ENCODE results near the gene IQSEC3.
"Not testable (repeated sequence)": the region's sequence is repeated elsewhere in the genome, so short reads cannot be mapped to it uniquely, and the experiment has no call there.

Gene IQSEC3

GRCh38 chr12:184811-185575 is 118.4 kb downstream of the IQSEC3 start:
- DNase-seq: no peak

GRCh38 chr12:185576-185955 is 119.0 kb downstream of the IQSEC3 start:
- DNase-seq: no peak

- DNase-seq: no peak
These were observed 119.5 kb downstream of the IQSEC3 start for GRCh38 chr12:186006-186625.

GRCh38 chr12:187986-188909 is 121.7 kb downstream of the IQSEC3 start:
- not testable (repeated sequence) for DNase-seq

GRCh38 chr12:188910-189621 is 122.5 kb downstream of the IQSEC3 start:
- peak in 1 of 2 experiments; percentile 33 for DNase-seq

GRCh38 chr12:189622-189962 is 123.0 kb downstream of the IQSEC3 start:
- no peak for DNase-seq

- no peak for DNase-seq
These were observed 124.3 kb downstream of the IQSEC3 start for GRCh38 chr12:190881-191280.

- no peak for DNase-seq
These were observed 125.0 kb downstream of the IQSEC3 start for GRCh38 chr12:191541-191940.

- no peak for DNase-seq
These were observed 126.7 kb downstream of the IQSEC3 start for GRCh38 chr12:193261-193660.

GRCh38 chr12:194276-194675 is 127.7 kb downstream of the IQSEC3 start:
- no peak for DNase-seq

- no peak for DNase-seq
These were observed 128.6 kb downstream of the IQSEC3 start for GRCh38 chr12:195156-195555.

GRCh38 chr12:195951-196350 is 129.4 kb downstream of the IQSEC3 start:
- DNase-seq: no peak

GRCh38 chr12:196436-196835 is 129.9 kb downstream of the IQSEC3 start:
- DNase-seq: no peak

- DNase-seq: no peak
These were observed 130.8 kb downstream of the IQSEC3 start for GRCh38 chr12:197347-197746.

- DNase-seq: no peak
These were observed 131.5 kb downstream of the IQSEC3 start for GRCh38 chr12:197911-198695.

- DNase-seq: no peak
These were observed 132.1 kb downstream of the IQSEC3 start for GRCh38 chr12:198705-199104.

GRCh38 chr12:201361-201760 is 134.8 kb downstream of the IQSEC3 start:
- no peak for DNase-seq

GRCh38 chr12:202081-202731 is 135.6 kb downstream of the IQSEC3 start:
- no peak for DNase-seq

GRCh38 chr12:203074-203461 is 136.5 kb downstream of the IQSEC3 start:
- DNase-seq: no peak

GRCh38 chr12:203462-204260 is 137.1 kb downstream of the IQSEC3 start:
- no peak for DNase-seq

- no peak for DNase-seq
These were observed 137.7 kb downstream of the IQSEC3 start for GRCh38 chr12:204261-204678.
